Upper lobe of right lung (tissue), 1 donor: ENCODE results near the gene RNF144A. TPM values are rescaled to one million over a fixed set of nuclear protein-coding genes. Genes with fewer than 3 reads are reported as not detected.

ENCODE experiments used
- ATAC-seq: fragments of 200-7000 bp; cut with Tn5 transposase; one replicate; pipeline ENCODE4 v1.9.1; 2020; ENCODE audit warnings: mild to moderate bottlenecking, moderate library complexity
- DNase-seq: peaks from one replicate; pipeline ENCODE4 v3.0.0-alpha.2; 2020
- H3K27ac ChIP-seq: fragments of 200-600 bp; one replicate; pipeline ENCODE4 v1.8.0; 2022
- H3K27me3 ChIP-seq: fragments of 200-600 bp; one replicate; pipeline ENCODE4 v1.8.0; 2022; ENCODE audit warnings: mild to moderate bottlenecking
- H3K36me3 ChIP-seq: fragments of 200-600 bp; one replicate; pipeline ENCODE4 v1.8.0; 2022
- H3K4me1 ChIP-seq: fragments of 200-600 bp; one replicate; pipeline ENCODE4 v1.8.0; 2022
- H3K4me3 ChIP-seq: fragments of 200-600 bp; one replicate; pipeline ENCODE4 v1.8.0; 2022; ENCODE audit warnings: mild to moderate bottlenecking
- H3K9me3 ChIP-seq: fragments of 200-600 bp; one replicate; pipeline ENCODE4 v1.8.0; 2022
- intact Hi-C: fragments of 100-400 bp; cut with DNase I; formaldehyde crosslinking; loops from one replicate; pipeline ENCODE4 v1.11.0; 2022
- total RNA-seq: library from RNA; stranded (reverse); fragmentation: NEBNext Ultra II Directional; extraction: Animal tissue kit (Norgen Biotek cat#: 25700); gene quantifications from one replicate; pipeline ENCODE4 v1.2.1, GENCODE V29; 2021
- TF ChIP-seq, protein P1 (sequence below): fragments of 200-600 bp; IDR thresholded peaks from one replicate; pipeline ENCODE4 v1.8.0; 2022; ENCODE audit warnings: antibody characterized with exemption
- donor health status: DM: no; HTN: yes; CAD: no; lungs with severe emphysema.

RNF144A gene
- total RNA-seq, 1 donor from 2014 or later = 16.0 TPM

DNA sequence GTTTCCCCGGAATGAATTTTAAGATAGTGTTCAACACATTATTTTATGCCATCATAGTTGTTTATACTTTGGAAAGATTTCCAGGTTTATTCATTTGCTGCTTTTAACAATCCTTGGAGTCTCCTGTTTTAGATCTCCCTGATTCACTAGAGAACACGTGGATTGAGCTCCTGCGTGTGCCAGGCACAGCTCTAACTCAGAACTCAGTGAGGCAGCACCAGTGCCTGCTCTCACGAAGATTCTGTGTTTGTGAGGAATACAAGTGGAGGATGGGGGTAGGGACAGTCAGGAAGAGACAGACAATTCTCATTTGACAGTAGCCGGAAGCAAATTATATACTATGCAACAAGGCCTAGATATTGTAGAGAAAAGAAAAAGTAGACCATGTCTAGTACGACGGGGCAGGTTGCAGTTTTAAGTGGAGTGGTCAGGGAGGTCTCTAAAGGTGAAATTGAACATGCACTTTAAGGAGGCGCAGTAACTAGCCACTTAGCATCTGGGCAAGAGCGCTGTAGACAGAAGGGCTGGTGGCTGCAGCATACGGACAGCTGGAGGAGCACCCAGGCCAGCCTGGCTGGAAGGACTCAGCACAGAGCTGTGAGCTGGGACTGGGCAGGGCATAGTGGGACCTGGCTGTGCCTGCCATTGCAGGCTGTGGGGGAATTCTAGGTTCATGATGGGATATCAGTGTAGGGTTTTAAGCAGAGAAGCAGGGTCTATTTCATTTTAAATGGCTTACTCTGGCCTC lies 24.3 kb downstream of the RNF144A start:
- TF ChIP-seq, protein P1, sequence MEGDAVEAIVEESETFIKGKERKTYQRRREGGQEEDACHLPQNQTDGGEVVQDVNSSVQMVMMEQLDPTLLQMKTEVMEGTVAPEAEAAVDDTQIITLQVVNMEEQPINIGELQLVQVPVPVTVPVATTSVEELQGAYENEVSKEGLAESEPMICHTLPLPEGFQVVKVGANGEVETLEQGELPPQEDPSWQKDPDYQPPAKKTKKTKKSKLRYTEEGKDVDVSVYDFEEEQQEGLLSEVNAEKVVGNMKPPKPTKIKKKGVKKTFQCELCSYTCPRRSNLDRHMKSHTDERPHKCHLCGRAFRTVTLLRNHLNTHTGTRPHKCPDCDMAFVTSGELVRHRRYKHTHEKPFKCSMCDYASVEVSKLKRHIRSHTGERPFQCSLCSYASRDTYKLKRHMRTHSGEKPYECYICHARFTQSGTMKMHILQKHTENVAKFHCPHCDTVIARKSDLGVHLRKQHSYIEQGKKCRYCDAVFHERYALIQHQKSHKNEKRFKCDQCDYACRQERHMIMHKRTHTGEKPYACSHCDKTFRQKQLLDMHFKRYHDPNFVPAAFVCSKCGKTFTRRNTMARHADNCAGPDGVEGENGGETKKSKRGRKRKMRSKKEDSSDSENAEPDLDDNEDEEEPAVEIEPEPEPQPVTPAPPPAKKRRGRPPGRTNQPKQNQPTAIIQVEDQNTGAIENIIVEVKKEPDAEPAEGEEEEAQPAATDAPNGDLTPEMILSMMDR = no peak
- no peak overlapping the region for H3K27ac ChIP-seq
- DNase-seq (no peak), ATAC-seq (no peak)
- no peaks in the 10 kb centered on the region for H3K36me3 ChIP-seq
- H3K4me1 ChIP-seq = no peaks in the 10 kb centered on the region
- no peak overlapping the region for H3K4me3 ChIP-seq
- H3K27me3 ChIP-seq = no peaks in the 10 kb centered on the region
- no peaks in the 10 kb centered on the region for H3K9me3 ChIP-seq
- intact Hi-C loops = no loop called here

DNA sequence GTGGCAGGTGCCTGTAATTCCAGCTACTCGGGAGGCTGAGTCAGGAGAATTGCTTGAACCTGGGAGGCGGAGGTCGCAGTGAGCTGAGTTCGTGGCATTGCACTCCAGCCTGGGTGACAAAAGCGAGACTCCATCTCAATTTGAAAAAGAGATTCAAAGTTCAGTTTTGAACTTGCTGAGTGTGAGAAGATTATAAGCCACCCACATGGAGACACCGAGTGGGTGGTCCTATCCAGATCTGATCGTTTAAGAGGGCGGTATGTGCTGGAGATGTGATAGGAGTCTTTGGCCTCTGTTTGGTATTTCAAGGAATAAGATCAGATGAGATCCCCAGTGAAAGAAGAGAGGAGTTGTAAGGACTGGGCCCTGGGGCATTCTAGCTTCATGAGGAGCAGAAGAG lies 25.6 kb downstream of the RNF144A start:
- Histone ChIP-seq H3K4me1 (no peaks in the 10 kb centered on the region), H3K4me3 (no peak overlapping the region), H3K27ac (no peak overlapping the region), H3K36me3 (no peaks in the 10 kb centered on the region), H3K27me3 (no peaks in the 10 kb centered on the region), H3K9me3 (no peaks in the 10 kb centered on the region)
- ATAC-seq (no peak), DNase-seq (no peak)
- TF ChIP-seq, protein P1 = no peak
- intact Hi-C loops = no loop called here

- intact Hi-C loops = no loop called here
- no peaks in the 10 kb centered on the region for H3K4me1 ChIP-seq
- no peak overlapping the region for H3K27ac ChIP-seq
- H3K27me3 ChIP-seq = no peaks in the 10 kb centered on the region
- no peak overlapping the region for H3K4me3 ChIP-seq
- ATAC-seq (no peak), DNase-seq (no peak)
- no peaks in the 10 kb centered on the region for H3K9me3 ChIP-seq
- TF ChIP-seq, protein P1 = no peak
- no peaks in the 10 kb centered on the region for H3K36me3 ChIP-seq
Observed at GRCh38 chr2:6943523-6943922, 26.3 kb downstream of the RNF144A start.

- intact Hi-C loops = no loop called here
- no peak overlapping the region for H3K4me3 ChIP-seq
- no peaks in the 10 kb centered on the region for H3K4me1 ChIP-seq
- no peaks in the 10 kb centered on the region for H3K27me3 ChIP-seq
- TF ChIP-seq, protein P1 = no peak
- no peaks in the 10 kb centered on the region for H3K9me3 ChIP-seq
- no peaks in the 10 kb centered on the region for H3K36me3 ChIP-seq
- DNase-seq (no peak), ATAC-seq (peak; percentile 17)
- no peak overlapping the region for H3K27ac ChIP-seq
Observed at GRCh38 chr2:6943971-6944370, 26.8 kb downstream of the RNF144A start.

GRCh38 chr2:6944555-6944954 lies 27.3 kb downstream of the RNF144A start:
- no peak overlapping the region for H3K27ac ChIP-seq
- TF ChIP-seq, protein P1 = no peak
- no peak for ATAC-seq

More at GRCh38 chr2:6944555-6944954, 27.3 kb downstream of the RNF144A start:
- no peaks in the 10 kb centered on the region for H3K4me1 ChIP-seq
- DNase-seq = no peak
- no peaks in the 10 kb centered on the region for H3K27me3 ChIP-seq
- H3K4me3 ChIP-seq = no peak overlapping the region
- intact Hi-C loops = no loop called here
- H3K36me3 ChIP-seq = no peaks in the 10 kb centered on the region
- no peaks in the 10 kb centered on the region for H3K9me3 ChIP-seq
